GM21737 (cell line): ENCODE measurements around the gene SLC38A1.
A peak's percentile ranks its signal among the peaks of the same experiment; 100 is the strongest.
"Not testable (repeated sequence)": the region's sequence is repeated elsewhere in the genome, so short reads cannot be mapped to it uniquely, and the experiment has no call there.

Experiments
- ATAC-seq: cut with Tn5 transposase; IDR thresholded peaks from one replicate; pipeline ENCODE4 v1.9.1; 2021; ENCODE audit warnings: mild to moderate bottlenecking, moderate library complexity; ENCODE audit not compliant: unreplicated experiment

The SLC38A1 gene

DNA sequence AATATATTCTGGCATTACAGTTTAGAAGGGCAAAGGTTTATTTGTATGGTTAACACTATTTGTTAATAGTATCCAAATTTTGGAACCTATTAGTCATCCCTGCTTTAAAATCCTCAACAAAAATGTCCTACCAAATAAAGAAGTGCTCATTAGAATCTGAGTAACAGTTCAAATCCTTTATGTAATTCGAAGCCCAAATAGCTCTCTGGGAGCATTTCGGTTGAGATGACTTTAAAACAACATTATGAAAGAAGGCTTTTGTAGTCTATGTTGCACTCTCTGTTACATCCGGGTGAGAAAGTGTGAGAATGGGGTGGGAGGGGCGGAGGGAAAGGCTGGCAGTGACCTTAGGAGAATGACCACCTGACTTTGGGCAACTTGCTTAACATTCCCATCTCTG is 59.7 kb downstream of the SLC38A1 start:
- ATAC-seq, result no peak

DNA sequence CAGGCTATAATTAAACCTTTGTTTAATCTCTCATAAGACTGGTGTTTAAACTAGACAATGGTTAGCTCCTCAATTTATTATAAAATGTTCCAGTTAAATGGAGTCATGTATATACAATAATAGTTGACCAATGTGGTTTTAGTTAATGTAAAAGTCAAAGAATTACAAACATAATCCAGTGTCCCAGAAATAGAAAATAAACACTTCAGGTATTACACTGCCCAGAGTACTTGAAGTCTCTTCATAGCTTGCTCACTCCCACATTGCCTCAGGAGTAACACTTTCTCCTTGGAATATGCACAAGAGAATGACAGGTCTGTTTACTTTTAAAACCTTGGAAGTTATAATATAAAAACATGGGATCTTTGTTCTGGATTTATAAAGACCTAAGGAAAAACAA is 60.5 kb downstream of the SLC38A1 start:
- no peak for ATAC-seq

- ATAC-seq, result no peak
Observed at GRCh38 chr12:46207644-46208043, 61.2 kb downstream of the SLC38A1 start.

- no peak for ATAC-seq
Observed at GRCh38 chr12:46206471-46206870, 62.4 kb downstream of the SLC38A1 start.

GRCh38 chr12:46205294-46205693 is 63.5 kb downstream of the SLC38A1 start:
- no peak for ATAC-seq

DNA sequence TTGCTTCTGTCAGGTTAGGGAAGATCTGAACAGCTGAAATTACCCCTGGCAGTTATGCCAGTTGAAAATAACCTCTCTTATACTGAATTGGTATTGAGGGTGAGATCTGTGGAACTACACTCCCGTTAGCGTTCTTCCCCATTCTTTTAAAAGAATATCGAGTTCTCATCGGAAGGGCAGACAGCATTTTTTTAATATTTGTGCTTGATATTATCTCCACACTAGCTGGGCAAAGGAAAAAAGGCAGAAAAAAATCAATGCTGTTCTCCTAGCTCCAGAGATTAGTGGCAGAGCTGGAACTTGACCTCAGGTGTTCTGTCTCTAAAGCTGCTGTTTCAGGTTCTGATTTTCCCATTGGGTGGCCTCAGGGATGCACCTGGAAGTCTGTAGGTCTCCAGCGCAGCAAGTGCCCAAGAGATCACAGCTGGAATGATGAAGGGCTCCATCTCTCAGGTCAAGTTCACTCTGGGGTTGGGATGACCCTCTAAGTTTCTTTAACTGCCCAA is 67.5 kb downstream of the SLC38A1 start:
- no peak for ATAC-seq

DNA sequence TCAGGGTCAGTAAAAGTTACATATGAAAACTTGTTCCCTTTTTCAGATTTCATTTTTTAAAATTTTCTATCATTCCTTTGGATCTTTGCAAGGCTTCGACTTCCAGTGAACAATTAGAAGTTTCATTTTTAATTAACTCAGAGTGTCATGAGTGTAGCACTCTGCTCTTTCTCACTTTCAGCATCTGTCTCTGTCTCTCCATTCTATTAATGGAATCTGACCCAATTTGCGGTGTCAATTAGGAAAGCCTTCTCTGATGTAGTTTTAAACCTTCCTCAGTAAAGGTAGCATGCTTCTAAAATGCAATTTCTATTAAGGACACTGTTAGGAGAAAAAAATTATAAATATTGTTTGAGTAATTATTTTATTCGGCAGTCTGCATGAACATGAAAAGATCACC is 68.3 kb downstream of the SLC38A1 start:
- ATAC-seq, result no peak

- ATAC-seq, result no peak
Observed at GRCh38 chr12:46198913-46199312, 69.9 kb downstream of the SLC38A1 start.

- ATAC-seq, result no peak
Observed at GRCh38 chr12:46197883-46198282, 71.0 kb downstream of the SLC38A1 start.

GRCh38 chr12:46190533-46190932 is 78.3 kb downstream of the SLC38A1 start:
- not testable (repeated sequence) for ATAC-seq

DNA sequence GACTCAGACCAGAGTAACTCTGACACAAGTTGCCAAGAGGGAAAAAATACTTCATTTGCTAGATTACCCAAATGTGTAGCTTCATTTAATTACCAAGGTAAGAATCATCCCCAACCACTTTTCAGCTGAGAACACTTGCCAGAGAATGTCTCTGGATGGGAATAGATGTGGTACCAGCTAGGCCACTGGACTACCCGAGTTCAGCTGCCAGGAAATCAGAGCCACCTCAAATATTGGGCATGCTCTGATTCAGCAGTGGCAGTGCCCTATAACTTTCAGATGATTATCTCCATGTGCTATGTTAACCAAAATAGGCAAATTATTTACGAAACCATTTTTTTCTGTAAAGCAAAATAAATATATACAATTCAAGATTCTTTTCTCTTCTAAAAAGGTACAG is 80.7 kb downstream of the SLC38A1 start:
- no peak for ATAC-seq

DNA sequence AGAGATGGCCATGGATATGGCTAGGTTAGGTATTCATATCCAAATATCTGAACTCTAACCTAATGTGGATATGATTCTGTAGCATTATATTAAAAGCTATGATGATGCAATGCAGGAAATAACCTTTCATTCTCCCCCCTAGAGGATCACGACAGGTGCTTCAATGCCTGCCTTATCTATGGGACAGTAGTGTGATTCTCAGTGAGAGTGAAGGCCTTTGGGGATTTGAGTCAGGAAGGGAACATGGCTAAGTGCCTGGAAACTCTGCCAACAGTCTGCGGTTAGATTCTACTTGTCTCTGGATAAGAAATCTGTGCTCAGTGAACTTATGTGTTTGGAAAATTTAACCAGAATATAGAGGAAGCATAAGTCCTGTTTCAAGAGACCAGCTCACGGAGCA is 81.8 kb downstream of the SLC38A1 start:
- no peak for ATAC-seq

DNA sequence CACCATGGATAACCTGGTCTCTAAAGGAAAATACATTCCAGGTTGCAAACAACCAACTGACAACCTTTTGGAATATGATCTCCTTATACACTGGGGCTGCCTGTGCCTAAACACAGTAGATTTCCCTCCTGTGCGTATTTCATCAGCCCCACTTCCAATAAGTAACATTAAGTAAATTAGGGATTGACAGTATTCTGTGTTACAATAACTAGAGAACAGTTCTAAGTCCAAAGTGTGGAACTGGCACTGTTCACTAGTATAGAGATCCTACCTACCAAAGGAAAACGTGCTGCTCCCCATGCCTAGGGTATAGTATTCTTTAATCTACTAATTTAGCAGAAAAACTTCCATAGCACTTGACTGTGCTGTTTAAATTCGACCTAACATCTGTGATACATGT is 82.8 kb downstream of the SLC38A1 start:
- ATAC-seq, result no peak

- ATAC-seq, result no peak
Observed at GRCh38 chr12:46185686-46186085, 83.2 kb downstream of the SLC38A1 start.

DNA sequence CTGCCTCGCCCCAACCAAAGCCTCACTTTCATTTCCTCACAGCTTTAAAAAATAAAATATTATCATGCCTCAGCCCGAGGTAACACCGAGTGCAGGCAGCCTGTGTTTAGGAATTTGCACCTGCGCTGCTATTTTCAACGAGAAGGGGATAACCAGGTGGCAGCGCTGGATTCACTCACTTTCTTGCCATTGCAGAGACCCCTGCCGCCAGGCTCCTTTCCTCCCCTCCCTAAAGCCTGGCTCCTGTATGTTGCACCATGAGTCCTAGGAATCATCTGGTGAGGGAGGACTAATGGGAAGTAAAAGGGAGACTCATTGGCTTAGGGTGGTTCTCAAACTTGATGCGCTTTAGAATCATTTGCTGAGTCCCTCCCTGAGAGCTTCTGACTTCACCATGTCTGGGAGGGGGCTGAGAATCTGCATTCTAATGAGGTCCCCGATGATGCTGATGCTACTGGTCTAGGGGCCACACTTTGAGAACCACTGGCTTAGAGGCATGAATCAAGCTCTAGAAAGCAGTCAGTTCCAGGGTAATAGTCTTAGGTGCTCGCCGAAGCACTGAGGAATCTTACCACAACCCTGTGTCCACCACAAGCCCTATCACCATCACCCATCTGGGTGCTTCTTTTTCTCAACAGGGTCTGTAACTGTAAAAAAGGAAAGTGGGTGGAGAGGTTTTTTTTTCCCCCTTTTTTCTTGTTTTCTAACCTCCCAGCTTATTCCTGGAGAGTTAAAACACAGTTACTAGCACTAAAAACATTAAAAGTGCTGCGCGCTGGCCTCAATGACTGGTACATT is 83.8 kb downstream of the SLC38A1 start:
- no peak for ATAC-seq

DNA sequence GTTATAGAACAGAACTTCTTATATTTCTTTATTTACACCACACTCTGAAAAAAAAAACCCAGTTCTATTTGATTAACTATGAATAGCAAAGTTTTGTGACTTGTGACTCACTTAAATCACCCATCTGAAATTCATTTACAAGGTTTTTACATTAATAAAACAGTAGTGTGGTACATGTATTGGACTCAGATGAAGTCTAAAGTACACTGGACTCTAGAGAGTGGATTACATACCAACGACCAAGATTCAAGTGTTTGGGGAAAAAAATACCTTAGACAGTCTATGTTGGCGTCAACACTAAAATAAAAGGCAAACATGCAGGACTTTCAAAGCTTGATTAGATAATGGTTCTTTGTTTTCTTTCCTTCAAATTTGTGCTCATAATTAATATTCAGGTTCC is 85.7 kb downstream of the SLC38A1 start:
- ATAC-seq, result no peak

DNA sequence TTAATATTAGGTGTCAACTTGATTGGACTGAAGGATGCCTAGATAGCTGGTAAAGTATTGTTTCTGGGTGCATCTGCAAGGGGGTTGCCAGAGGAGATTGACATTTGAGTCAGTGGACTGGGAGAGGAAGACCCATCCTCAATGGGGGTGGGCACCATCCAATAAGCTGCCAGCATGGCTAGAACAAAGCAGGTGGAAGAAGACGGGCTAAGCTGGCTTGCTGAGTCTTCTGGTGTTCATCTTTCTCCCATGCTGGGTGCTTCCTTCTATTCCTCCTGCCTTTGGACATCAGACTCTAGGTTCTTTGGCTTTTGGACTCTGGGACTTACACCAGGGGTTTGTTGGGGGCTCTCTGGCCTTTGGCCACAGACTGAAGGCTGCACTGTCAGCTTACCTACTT is 87.4 kb downstream of the SLC38A1 start:
- ATAC-seq, result no peak

GRCh38 chr12:46179693-46180452 is 89.0 kb downstream of the SLC38A1 start:
- peak; percentile 49 for ATAC-seq

DNA sequence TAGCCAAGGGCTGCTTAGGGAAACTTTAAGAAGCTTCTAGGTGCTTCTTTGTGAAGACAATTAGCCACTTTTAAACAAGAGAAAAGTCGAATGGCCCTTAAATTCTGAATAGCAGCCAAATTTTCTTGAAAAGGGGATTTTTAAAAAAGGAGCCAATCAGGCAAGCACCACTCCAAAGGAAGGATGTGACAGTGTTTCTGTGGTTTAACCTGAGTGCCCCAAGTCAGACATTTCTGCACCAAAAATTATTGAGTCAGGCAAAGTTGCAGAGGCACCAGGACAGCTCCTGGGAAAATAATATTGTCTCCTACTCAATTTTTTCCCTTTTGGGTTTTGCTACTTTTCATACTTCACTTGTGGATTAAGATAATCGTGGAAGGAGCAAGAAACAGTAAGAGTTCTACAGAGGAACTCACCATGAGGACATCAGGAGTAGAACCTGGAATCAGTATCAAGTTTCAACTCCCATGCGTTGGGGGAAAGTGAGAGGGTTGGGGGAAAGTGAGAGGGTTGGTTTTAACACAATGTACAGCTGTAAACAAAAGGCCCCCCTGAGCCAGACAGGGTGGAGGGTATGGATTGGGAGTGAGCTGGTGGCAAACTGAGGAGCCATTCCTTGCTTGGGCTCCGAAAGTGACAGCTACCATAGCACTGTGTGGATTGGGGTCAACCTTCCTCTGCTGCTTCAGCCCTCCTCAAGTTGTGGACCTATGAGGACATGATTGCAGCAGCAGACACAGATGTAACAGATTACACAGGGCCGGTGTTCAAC is 90.8 kb downstream of the SLC38A1 start:
- ATAC-seq, result no peak

DNA sequence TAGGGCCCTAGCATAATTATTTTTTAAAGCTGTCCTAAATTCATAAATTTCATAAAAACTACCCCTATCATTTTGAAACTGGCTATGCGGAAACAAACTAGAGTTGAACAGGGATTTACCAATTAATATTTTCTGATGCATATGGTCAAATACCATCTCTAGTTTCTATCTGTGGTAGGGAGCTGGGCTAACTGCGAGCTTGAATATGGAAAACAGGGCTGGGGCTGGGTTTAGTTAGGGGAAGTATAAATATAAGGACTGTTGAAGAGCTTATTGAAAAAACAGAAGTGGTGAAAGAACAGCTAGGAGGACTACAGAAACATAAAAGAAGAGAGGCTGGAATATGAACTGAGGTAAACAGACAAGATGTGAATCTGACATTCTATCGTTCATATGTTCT is 91.8 kb downstream of the SLC38A1 start:
- ATAC-seq, result no peak

DNA sequence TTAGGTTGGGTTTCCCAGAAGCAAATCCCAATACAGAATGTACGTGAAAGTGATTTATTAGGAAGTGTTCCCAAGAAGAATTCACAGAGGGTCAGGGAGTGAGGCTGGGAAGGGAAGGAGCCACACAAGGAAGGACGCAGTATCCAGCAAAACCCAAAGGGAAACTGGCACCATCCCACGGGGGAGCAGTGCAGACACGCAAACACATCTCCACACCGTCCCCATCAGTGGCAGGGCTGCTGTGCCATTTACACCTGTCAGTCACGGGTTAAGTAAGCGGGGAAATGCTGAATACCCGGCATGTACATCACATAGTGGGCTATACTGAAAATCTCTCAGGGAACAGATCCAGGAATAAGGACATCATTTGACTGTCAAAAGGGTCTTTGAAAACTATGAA is 93.9 kb downstream of the SLC38A1 start:
- ATAC-seq, result no peak
